HEK293 (cell line): ENCODE data around the gene LSM2.

ENCODE experiments used
- ATF2 ChIP-seq: fragments of 450-650 bp; formaldehyde crosslinking; IDR thresholded peaks from 2 replicates; pipeline ENCODE4 v1.5.1; 2016; ENCODE audit warnings: missing biosample characterization, missing genetic modification characterization, low read depth
- BCL11A ChIP-seq: fragments of 450-650 bp; formaldehyde crosslinking; IDR thresholded peaks from 2 replicates; pipeline ENCODE4 v1.5.1; 2016; ENCODE audit warnings: low read depth, missing biosample characterization, missing genetic modification characterization
- INSM2 ChIP-seq: fragments of 450-650 bp; formaldehyde crosslinking; IDR thresholded peaks from 2 replicates; pipeline ENCODE4 v1.5.1; 2016; ENCODE audit warnings: missing biosample characterization, missing genetic modification characterization
- KLF8 ChIP-seq: fragments of 450-650 bp; formaldehyde crosslinking; IDR thresholded peaks from 2 replicates; pipeline ENCODE4 v1.5.1; 2016; ENCODE audit warnings: missing biosample characterization, missing genetic modification characterization
- KLF9 ChIP-seq: fragments of 450-650 bp; formaldehyde crosslinking; IDR thresholded peaks from 2 replicates; pipeline ENCODE4 v1.5.1; 2016; ENCODE audit warnings: missing biosample characterization, missing genetic modification characterization, low read depth
- PRDM1 ChIP-seq: fragments of 450-650 bp; formaldehyde crosslinking; IDR thresholded peaks from 2 replicates; pipeline ENCODE4; 2016; ENCODE audit warnings: missing biosample characterization, missing genetic modification characterization
- ZBTB8A ChIP-seq: fragments of 450-650 bp; formaldehyde crosslinking; IDR thresholded peaks from 2 replicates; pipeline ENCODE4 v1.5.1; 2016; ENCODE audit warnings: missing biosample characterization, missing genetic modification characterization
- ZEB2 ChIP-seq: fragments of 450-650 bp; formaldehyde crosslinking; IDR thresholded peaks from 2 replicates; pipeline ENCODE4 v1.5.1; 2016; ENCODE audit warnings: missing biosample characterization, missing genetic modification characterization
- ZFHX2 ChIP-seq: fragments of 450-650 bp; formaldehyde crosslinking; conservative IDR thresholded peaks from 2 replicates; pipeline ENCODE4 v1.5.1; 2016; ENCODE audit warnings: missing biosample characterization, missing genetic modification characterization
- ZNF23 ChIP-seq: fragments of 450-650 bp; formaldehyde crosslinking; IDR thresholded peaks from 2 replicates; pipeline ENCODE4 v1.5.1; 2016; ENCODE audit warnings: missing biosample characterization, missing genetic modification characterization, borderline replicate concordance
- ZNF248 ChIP-seq: fragments of 450-650 bp; formaldehyde crosslinking; IDR thresholded peaks from 2 replicates; pipeline ENCODE4 v1.5.1; 2017; ENCODE audit warnings: missing biosample characterization, missing genetic modification characterization
- ZNF274 ChIP-seq, 2 experiments: fragments of 200-500 bp in 1 of 2; fragments of 450-650 bp in 1 of 2; sonication (Bioruptor generic) in 1 of 2; formaldehyde crosslinking in 1 of 2; IDR thresholded peaks; 2 replicates each; pipeline versions ENCODE4 v1.5.1 to v1.6.1; 2014 to 2016; ENCODE audit warnings: borderline replicate concordance in 1 of 2, inconsistent platforms in 1 of 2, low read length in 1 of 2, missing biosample characterization in 1 of 2, missing genetic modification characterization in 1 of 2
- ZNF391 ChIP-seq: fragments of 450-650 bp; formaldehyde crosslinking; IDR thresholded peaks from 2 replicates; pipeline ENCODE4 v1.5.1; 2016; ENCODE audit warnings: low read depth, missing biosample characterization, missing genetic modification characterization, borderline replicate concordance
- ZNF518A ChIP-seq: fragments of 450-650 bp; formaldehyde crosslinking; conservative IDR thresholded peaks from 2 replicates; pipeline ENCODE4 v1.5.1; 2016; ENCODE audit warnings: low read depth, missing biosample characterization, missing genetic modification characterization
- ZNF629 ChIP-seq: fragments of 450-650 bp; formaldehyde crosslinking; IDR thresholded peaks from 2 replicates; pipeline ENCODE4 v1.5.1; 2017; ENCODE audit warnings: missing biosample characterization, missing genetic modification characterization
- ZNF660 ChIP-seq: fragments of 450-650 bp; IDR thresholded peaks from 2 replicates; pipeline ENCODE4 v1.5.1; 2018; ENCODE audit warnings: missing biosample characterization, mild to moderate bottlenecking, missing genetic modification characterization
- ZNF843 ChIP-seq: fragments of 450-650 bp; formaldehyde crosslinking; IDR thresholded peaks from 2 replicates; pipeline ENCODE4 v1.5.1; 2016; ENCODE audit warnings: missing biosample characterization, missing genetic modification characterization
- TF ChIP-seq, protein P1 (sequence below): fragments of 450-650 bp; formaldehyde crosslinking; IDR thresholded peaks from 2 replicates; pipeline ENCODE4 v1.5.1; 2017; ENCODE audit warnings: missing biosample characterization, missing genetic modification characterization
- TF ChIP-seq, protein P2 (sequence below): fragments of 450-650 bp; formaldehyde crosslinking; conservative IDR thresholded peaks from 2 replicates; pipeline ENCODE4 v1.5.1; 2016; ENCODE audit warnings: low read depth, missing biosample characterization, missing genetic modification characterization
- TF ChIP-seq, protein P3 (sequence below): fragments of 450-650 bp; formaldehyde crosslinking; IDR thresholded peaks from 2 replicates; pipeline ENCODE4 v1.5.1; 2016; ENCODE audit warnings: missing biosample characterization, missing genetic modification characterization

Gene LSM2

GRCh38 chr6:31834367-31835250 is 27.8 kb upstream of the LSM2 start (continued):
- TF ChIP-seq ATF2 (tag by site-specific recombination) = no peak
- TF ChIP-seq, protein P1, sequence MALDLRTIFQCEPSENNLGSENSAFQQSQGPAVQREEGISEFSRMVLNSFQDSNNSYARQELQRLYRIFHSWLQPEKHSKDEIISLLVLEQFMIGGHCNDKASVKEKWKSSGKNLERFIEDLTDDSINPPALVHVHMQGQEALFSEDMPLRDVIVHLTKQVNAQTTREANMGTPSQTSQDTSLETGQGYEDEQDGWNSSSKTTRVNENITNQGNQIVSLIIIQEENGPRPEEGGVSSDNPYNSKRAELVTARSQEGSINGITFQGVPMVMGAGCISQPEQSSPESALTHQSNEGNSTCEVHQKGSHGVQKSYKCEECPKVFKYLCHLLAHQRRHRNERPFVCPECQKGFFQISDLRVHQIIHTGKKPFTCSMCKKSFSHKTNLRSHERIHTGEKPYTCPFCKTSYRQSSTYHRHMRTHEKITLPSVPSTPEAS (tag by site-specific recombination) = 0 out of 2 replicates have a peak, but pooled peaks have one; percentile 8
- TF ChIP-seq PRDM1 (tag by site-specific recombination) = no peak
- peak; percentile 91 for TF ChIP-seq ZEB2
- peak; percentile 69 for TF ChIP-seq KLF8 (tag by site-specific recombination)
- TF ChIP-seq INSM2 (tag by site-specific recombination) = peak; percentile 83
- peak; percentile 53; the same call in 1 of the 2 replicates for TF ChIP-seq ZBTB8A (tag by site-specific recombination)
- no peak for TF ChIP-seq ZNF248 (tag by site-specific recombination)
- TF ChIP-seq ZNF391 = peak; percentile 44; the same call in 1 of the 2 replicates
- TF ChIP-seq, protein P2, sequence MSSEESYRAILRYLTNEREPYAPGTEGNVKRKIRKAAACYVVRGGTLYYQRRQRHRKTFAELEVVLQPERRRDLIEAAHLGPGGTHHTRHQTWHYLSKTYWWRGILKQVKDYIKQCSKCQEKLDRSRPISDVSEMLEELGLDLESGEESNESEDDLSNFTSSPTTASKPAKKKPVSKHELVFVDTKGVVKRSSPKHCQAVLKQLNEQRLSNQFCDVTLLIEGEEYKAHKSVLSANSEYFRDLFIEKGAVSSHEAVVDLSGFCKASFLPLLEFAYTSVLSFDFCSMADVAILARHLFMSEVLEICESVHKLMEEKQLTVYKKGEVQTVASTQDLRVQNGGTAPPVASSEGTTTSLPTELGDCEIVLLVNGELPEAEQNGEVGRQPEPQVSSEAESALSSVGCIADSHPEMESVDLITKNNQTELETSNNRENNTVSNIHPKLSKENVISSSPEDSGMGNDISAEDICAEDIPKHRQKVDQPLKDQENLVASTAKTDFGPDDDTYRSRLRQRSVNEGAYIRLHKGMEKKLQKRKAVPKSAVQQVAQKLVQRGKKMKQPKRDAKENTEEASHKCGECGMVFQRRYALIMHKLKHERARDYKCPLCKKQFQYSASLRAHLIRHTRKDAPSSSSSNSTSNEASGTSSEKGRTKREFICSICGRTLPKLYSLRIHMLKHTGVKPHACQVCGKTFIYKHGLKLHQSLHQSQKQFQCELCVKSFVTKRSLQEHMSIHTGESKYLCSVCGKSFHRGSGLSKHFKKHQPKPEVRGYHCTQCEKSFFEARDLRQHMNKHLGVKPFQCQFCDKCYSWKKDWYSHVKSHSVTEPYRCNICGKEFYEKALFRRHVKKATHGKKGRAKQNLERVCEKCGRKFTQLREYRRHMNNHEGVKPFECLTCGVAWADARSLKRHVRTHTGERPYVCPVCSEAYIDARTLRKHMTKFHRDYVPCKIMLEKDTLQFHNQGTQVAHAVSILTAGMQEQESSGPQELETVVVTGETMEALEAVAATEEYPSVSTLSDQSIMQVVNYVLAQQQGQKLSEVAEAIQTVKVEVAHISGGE (tag by site-specific recombination) = peak; percentile 34; the same call in 1 of the 2 replicates
- TF ChIP-seq, protein P3, sequence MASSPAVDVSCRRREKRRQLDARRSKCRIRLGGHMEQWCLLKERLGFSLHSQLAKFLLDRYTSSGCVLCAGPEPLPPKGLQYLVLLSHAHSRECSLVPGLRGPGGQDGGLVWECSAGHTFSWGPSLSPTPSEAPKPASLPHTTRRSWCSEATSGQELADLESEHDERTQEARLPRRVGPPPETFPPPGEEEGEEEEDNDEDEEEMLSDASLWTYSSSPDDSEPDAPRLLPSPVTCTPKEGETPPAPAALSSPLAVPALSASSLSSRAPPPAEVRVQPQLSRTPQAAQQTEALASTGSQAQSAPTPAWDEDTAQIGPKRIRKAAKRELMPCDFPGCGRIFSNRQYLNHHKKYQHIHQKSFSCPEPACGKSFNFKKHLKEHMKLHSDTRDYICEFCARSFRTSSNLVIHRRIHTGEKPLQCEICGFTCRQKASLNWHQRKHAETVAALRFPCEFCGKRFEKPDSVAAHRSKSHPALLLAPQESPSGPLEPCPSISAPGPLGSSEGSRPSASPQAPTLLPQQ (tag by site-specific recombination) = peak; percentile 64; the same call in 1 of the 2 replicates
- 0 out of 2 replicates have a peak, but pooled peaks have one; percentile 27 for TF ChIP-seq ZNF518A
- TF ChIP-seq ZNF274 (IDR thresholded peaks at IDR 0.05; ENCODE audit: low read length) = no peak
- TF ChIP-seq ZNF274 (tag by site-specific recombination; IDR thresholded peaks at IDR 0.05; ENCODE audit: borderline replicate concordance) = no peak
- peak; percentile 88 for TF ChIP-seq ZNF629 (tag by site-specific recombination)
- no peak for TF ChIP-seq ZNF23 (tag by site-specific recombination)
- TF ChIP-seq ZNF660 = peak; percentile 77
- TF ChIP-seq ZNF843 = peak; percentile 46; the same call in 1 of the 2 replicates
- TF ChIP-seq KLF9 (tag by site-specific recombination) = peak; percentile 56; the same call in 1 of the 2 replicates
- peak; percentile 51 for TF ChIP-seq ZFHX2
- TF ChIP-seq BCL11A = peak; percentile 93
